NCI-H2029 (cell line): ENCODE results near the gene AGPAT3.

Experiments used
- DNase-seq: peaks from one replicate; lab custom pipeline; 2025; lab: John Stamatoyannopoulos, UW

Gene AGPAT3

DNA sequence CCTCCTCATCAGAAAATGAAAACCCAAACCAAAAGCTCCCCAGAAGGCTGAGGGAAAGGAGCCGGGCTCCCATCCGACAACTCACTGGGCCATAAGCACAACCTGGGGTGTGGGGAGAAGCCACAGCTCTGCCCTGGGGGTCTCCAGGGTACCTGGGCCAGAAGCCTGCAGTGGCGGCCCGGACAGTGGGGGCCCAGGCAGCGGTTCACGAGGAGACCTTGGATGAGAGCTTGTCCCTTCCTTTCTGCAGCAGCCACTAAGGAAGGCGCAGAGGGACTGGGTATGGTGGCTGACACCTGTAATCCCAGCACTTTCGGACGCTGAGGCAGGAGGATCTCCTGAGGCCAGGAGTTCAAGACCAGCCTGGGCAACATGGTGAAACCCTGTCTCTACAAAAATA is 129.6 kb downstream of the AGPAT3 start:
- DNase-seq: no peak

DNA sequence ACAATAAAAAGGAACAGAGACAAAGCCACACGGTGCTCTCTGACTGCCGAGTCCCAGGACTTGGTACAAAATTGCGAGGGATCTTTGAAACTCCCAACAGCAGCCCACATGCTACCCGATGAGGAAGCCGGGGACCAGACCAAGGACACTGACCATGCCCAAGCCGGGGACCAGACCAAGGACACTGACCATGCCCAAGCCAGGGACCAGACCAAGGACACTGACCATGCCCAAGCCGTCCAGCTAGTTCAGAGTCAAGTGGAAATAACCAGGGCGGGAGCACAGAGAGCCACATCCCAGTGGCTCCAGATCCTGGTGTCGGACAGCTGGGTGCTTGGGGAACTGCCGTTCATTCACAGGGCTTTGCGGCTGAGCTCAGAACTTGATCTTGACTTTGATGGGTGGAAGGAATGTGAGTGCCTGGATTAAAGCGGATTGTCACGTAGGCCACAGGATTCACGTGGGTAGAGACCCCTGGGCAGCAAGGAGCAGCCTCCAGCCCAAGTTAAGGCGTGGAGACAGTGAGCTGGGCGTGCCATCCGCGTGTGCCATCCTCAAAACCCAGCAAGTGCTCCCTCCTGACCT is 130.6 kb downstream of the AGPAT3 start:
- DNase-seq: no peak

DNA sequence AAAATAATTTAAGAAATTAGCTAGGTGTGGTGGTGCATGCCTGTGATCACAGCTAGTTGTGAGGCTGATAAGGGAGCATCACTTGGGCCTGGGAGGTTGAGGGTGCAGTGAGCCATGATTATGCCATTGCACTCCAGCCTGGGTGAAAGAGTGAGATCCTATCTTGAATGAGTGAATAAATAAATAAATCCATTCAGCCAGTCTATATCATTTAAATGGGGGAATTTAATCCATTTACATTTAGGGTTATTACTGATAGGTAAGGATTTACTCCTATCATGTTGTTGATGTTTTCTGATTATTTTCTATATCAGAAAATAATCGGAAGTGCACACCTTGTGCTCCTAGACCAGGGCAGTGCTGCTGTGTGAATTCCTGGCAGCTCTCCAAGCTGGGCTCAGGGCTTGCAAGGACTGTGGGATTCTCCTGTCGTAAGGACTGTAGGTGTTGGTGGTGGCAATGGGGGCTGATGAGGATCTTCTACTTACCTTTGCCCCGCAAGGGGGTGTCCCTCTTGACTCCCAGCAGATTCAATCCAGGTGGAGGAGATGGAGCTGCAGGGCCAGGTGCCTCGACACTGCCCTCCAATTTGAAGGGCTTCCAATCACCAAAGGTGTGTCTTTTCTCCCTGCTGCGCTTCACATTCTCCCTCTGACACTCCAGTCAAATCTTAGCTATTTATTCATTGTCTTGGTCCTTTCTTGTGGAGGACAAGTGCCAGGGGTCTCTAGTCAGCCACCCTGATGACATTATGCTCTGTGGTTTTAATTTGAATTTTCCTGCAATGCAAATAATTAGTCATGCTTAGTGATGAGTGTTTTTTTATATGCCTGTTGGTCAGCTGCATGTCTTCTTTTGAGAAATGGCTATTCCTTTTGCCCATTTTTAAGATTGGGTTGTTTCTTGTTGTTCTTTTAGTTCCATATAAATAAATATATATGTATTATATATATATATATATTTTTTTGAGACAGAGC is 133.0 kb downstream of the AGPAT3 start:
- no peak for DNase-seq

DNA sequence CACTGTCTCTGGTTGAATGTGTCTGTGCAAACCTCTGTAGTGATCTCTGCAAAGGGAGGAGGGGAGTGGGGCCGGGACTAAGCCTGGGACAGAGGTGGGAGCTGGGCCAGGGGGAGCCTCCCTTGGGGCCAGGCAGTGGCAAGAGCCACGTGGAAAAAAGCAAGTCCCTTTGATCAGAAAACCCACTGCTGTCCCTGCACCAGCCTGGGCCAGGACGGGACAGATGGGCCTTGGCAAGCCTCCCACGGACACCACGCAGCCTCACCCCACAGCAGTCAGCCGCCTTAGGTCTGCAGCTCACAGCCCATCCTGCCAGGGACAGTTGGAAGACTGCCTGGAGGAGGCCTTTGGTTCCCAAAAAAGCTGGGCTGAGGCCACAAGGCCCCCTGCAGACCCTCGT is 135.3 kb downstream of the AGPAT3 start:
- DNase-seq: no peak

DNA sequence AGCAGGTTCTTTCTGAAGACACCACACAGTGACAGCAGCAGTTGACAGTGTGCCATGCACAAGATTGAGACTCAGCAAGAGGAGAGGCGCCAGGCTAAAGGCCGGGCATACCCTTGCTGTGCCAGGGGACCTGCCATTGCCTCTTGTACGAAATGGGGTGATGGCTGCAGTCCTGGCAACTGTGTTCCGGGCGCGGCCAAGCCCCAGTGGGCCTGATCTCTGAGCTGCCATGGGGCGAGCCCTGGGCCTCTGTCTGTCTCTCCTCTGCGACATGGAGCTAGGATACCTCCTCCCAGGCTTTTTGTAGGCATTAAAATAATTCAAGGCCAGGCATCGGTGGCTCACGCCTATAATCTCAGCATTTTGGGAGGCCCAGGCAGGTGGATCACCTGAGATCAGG is 137.5 kb downstream of the AGPAT3 start:
- DNase-seq: no peak

DNA sequence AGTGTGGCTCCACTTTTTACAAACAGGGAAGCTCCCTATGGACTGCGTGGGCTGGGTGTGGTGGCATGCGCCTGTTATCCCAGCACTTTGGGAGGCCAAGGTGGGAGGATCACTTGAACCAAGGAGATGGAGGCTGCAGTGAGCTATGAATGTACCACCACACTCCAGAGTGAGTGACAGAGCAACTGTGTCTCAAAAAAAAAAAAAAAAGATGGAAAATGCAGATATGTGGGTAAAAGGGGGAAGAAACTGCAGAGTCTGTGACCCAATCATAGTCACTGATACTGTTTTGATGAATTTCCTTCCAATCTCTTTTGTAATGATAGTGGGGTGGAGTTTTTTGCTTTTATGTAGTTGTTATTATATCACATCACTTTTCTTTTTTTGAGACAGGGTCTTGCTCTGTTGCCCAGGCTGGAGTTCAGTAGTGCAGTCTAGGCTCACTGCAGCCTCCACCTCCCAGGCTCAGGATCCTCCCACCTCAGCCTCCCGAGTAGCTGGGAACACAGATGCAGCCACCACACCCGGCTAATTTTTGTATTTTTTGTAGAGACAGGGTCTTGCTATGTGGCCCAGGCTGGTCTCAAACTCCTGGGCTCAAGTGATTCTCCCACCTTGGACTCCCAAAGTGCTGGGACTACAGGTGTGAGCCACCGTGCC is 138.4 kb downstream of the AGPAT3 start:
- DNase-seq: no peak

DNA sequence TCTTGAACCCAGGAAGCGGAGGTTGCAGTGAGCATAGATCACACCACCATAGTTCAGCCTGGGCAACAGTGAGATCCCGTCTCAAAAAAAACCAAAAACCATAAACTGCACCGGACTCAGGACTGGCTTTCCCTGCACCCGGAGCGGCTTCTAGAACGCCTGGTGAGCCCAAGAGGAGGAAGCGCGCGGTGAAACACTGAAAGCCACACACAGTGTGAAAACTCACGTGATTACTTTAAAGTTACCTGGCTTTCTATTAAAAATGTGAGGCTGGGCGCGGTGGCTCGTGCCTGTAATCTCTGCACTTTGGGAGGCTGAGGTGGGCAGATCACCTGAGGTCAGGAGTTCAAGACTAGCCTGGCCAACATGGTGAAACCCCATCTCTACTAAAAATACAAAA is 140.0 kb downstream of the AGPAT3 start:
- no peak for DNase-seq

DNA sequence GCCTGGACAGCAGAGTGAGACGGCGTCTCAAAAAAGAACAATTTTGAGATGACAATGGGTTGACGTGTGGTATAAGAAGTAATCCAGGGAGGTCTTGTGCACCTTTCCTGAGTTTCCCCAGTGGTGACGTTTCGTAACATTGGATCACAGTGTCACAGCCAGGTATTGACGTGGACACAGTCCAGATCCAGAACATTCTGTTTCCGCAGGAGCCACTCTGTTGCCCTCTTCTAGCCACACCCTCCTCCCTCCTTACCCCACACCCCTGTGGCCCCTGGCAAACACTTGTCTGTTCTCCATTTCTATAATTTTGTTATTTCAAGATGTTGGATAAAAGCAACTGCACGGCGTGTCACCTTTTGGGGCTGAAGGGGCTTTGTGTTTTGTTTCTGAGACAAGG is 140.6 kb downstream of the AGPAT3 start:
- no peak for DNase-seq

DNA sequence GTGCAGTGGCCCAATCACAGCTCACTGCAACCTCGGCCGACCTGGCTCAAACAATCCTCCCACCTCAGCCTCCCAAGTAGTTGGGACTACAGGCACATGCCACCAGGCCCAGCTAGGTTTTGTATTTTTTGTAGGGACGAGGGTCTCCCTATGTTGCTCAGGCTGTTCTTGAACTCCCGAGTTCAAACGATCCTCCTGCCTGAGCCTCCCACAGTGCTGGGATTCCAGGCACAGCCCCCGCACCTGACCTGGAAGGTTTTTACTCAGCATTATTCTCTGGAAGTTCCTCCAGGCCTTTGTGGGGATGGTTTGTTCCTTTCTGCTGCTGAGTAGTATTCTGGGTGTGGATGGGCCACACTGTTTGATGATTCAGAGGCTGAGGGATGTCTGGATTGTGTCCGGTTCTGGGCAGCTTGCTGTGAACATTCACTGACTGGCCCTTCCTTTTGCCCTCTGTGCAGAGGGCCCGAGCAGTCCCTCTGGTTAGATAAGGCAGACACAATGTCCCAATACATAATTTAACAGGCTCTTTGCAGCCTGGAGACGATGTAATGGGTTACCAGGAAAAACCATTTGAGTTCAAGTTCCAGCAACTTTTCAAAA is 141.1 kb downstream of the AGPAT3 start:
- no peak for DNase-seq

DNA sequence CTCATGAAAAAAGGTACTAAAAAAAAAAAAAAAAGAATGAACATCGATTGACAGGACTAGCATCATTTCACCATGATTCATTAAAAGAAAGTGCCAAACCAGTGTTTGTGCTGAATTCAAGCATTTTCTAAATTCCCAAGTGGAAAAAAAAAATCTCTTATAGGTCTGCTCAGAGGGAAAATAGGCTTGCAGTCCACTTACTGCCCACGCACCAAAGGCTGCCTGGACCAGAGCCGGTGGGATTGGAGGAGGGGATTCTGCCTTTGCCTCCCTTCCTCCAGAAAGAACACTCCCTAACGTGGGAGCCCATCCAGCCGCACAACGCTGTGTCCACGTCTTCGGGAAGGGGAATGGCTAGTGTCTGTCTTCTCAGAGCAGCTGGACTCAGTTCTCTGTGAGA is 141.6 kb downstream of the AGPAT3 start:
- no peak for DNase-seq

DNA sequence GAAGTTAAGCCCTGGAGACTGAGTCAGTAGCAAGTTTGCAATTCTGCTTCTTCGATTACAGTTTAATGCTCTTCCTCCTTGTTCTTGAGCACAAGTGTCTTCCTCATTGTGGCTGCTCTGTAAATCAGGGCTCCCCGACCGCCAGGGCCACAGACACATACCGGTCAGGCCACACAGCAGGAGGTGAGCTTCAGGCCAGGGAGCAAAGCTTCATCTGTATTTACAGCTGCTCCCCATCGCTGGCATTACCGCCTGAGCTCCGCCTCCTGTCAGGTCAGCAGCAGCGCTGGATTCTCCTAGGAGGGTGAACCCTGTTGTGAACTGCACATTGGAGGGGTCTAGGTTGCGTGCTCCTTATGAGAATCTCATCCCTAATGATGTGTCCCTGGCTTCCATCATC is 145.4 kb downstream of the AGPAT3 start:
- no peak for DNase-seq

DNA sequence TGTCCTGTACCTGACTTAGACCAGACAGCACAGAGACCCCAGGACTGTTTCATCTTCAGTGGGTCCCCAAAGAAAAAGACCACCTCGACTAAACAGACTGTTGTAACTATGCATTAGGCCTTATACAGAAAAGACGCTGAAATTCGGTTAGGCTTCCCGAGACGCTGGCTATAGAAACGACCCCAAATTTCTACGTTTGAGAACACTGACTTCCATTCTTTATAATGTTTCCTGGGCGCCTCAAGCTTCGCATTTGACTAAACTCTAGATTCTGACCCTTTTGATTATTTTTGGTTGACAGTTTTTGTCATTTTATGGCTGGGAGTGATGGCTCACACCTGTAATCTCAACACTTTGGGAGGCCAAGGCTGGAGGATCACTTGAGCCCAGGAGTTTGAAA is 146.1 kb downstream of the AGPAT3 start:
- no peak for DNase-seq

DNA sequence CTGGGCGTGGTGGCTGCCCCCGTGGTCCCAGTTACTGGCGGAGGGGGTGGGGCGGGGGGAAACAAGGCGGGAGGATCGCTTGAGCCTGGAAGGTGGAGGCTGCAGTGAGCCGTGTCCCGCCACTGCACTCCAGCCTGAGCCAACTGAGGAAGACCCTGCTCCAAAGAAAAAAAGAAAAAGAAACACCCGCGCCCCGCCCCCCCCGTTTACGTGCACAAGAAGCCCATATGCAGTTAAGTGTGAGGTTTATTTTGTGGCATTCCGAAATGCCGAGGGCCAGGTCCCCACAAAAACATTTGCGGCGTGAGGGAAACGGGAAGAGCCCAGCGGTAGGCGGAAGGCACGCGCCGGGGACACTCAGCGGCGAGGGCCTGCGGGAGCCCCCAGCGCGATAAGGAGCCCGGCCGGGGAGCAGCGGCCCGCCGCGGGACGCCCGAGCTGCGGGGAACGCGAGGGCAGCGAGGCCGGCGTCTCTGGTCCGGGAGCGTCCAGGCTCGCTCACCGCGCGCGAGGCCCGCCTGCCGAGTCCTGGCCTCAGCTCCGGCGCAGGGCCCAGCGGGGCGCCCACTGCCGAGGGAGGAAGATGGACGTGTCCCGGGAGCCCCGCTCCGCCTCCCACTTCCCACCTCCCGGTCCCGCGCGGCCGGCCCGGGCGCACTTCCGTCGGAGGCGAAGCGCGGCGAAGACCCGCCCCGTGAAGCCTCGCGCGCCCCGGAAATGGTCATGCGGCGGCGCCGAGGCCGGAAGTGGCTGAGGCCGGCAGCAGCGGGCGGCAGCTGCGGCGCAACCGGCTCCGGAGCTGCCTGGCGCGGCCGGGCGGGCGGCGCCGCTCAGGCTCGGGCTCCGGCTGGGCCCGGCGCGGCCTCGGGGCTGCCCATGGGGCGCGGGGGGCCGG is 146.8 kb downstream of the AGPAT3 start, which contains the start of gene TRAPPC10:
Gene TRAPPC10, plus strand, starts transcription at position 731 of the 895 bp plus-strand sequence. CDS start 185 bp downstream, outside the sequence.
- peak; percentile 84 for DNase-seq

DNA sequence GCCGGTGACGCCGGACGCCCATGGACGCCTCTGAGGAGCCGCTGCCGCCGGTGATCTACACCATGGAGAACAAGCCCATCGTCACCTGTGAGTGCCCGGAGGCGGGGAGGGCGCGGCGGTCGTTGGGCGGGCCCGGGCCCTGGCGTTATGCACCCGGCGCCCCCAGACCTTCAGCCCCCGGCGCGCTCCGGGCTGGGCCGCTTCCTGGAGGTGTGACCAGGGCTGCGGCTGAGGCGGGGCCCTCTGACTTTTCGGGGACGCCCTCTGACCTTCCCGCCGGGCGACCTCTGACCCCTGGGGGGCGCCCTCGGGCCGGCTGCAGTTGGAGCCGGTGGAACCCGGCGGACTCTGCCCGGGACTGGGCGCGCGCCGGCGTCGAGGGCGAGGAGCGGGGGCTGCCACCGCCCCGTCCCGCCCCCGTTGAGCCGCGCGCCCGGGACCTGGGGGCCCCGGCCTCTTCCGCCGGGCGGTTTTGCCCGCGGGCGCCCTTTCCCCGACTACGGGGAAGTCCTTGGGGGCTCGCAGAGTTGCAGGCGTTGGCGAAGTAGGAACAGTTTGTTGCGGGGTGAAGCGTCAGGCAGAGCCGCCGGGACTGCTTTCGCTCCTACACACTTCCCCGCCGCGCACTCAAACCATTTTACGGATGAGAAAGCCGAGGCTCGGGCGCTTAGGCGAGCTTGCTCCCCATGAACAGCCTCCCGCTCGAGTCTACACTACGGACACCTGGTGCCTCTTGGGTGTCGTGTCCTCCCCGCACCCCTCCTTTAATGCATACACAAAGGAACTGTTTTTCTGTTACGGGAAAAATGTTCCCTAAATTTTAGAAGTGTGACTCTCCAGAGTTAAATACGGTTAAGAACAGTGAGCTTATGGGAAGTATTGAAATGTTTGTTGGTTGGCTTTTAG is 147.7 kb downstream of the AGPAT3 start:
- peak; percentile 24 for DNase-seq

DNA sequence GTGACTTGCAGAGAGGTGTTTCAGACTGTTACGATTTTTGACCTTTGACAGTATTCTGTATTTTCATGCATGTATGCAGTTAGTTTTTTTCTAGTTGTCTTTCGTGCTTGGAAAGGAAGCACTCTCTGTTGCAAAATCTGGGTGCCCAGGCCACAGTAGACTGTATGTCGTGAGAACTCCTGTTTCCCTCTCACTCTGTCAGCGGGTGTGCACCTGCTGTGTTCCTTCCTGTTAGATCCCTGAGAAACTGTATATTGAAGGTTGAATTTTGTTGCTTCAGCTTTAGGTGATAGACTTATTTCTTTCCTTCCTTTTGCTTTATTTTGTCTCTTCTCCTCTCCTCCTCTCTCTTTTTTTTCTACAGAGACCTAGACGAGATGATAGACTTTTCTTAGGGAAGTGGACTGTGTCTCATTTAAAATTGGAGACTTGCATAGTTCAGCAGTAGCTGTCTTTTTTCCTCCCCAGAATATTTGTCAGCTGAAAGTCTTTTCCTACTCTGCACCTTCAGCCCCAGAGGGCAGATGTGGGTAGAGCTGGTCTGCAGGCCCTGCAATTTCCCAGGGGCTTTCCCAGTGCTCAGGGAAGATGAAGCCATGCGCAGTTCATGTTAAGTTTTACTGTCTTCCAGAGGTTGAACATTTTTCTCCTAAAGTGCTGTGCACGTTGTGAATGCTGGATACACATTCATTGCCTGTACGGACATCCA is 148.5 kb downstream of the AGPAT3 start:
- no peak for DNase-seq

DNA sequence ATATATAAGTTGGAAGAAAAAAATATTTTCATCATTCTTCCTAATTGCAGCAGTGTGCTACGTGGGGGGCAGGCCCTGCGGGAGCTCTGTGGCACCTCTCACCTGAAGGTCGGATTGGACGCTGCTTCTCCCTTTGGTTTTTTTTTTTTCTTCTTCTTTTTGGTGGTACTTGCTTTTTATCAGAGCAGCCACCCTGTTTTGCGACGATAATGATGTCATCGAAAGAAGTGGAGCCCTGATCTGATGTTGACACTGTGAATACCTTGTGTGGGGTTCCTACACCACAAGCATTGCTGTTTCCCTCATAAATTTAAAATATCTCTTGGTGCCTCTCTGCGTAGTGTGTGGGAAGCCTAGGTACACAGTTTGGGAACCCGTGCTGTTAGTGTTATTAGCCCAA is 152.6 kb downstream of the AGPAT3 start:
- no peak for DNase-seq

DNA sequence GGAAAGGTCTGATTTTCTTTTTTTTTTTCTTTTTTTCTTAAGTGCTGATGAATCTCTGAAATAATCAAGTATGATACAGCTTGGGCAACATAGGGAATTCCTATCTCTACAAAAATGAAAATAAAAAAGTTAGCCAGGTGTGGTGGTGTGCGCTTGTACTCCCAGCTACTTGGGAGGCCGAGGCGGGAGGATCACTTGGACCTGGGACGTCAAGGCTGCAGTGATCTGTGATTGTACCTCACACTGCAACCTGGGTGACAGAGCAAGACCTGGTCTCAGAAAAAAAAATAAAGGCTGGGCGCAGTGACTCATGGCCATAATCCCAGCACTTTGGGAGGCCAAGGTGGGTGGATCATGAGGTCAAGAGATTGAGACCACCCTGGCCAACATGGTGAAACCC is 153.1 kb downstream of the AGPAT3 start:
- DNase-seq: no peak

DNA sequence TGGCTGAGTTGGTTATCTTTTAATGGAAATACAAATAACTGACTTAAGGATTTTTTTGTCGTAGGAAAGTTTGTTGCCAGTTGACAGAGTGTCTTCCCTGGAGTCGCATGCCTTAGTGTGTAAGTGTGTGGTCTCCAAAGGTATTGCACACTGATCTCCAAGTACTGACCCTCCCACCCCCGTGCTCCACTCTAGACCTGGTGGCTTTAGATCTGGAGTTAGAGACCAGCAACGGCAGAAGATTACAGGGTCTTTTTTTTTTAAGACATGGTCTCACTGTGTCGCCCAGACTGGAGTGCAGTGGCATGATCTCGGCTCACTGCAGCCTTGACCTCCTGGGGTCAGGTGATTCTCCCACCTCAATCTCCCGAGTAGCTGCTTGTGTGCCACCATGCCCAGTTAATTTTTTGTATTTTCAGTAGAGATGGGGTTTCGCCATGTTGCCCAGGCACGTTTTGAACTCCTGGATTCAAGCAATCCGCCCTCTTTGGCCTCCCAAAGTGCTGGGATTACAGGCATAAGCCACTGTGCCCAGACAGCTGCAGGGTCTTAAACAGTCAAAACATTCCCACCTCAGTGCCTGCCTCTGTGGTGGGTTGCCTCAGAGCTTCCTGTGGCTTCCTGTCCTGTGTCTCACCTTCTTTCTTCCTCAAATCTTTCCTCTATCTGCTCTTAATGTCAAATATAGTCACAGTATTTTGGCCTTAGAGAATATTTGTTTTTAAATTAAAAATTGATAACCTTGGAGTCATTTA is 154.0 kb downstream of the AGPAT3 start:
- no peak for DNase-seq

DNA sequence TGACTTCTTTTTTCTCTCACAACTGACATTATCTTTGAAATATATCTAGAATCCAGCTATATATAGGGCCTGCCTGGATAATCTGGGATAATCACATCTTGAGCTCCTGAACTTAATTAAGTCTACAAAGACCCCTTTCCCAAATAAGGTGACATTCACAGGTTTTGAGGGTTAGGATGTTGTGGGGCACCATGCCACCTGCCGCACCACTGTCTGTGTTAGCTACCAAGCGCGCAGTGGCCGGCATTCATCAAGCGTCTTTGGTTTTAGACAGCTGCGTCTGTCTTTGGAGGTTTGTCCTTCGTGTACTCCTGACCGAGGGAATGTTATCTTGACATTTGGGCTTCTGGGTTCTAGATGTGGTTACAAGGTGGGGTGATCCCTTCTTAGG is 154.5 kb downstream of the AGPAT3 start:
- DNase-seq: no peak
